AG04450 (cell line): ENCODE results near the gene MSL3B.

Experiments
- CTCF ChIA-PET: fragments of 300-600, 350-600 bp; formaldehyde crosslinking; extraction: SDS; loops from one replicate; lab custom pipeline; 2022; ENCODE audit warnings: antibody characterized with exemption, inconsistent platforms; lab: Charles Lee
- POLR2A ChIA-PET: fragments of 350-600 bp; formaldehyde crosslinking; extraction: SDS; loops from one replicate; lab custom pipeline; 2021; ENCODE audit warnings: antibody characterized with exemption, inconsistent platforms; lab: Yijun Ruan, JAX
- DNase-seq: peaks from one replicate; pipeline ENCODE4 v3.0.0-alpha.2; 2011; ENCODE audit warnings: low read depth, low spot score
- H3K27ac ChIP-seq: one replicate; pipeline ENCODE4 v1.5.1; 2012; ENCODE audit warnings: low read depth, low read length, control low read depth
- H3K27me3 ChIP-seq: one replicate; pipeline ENCODE4 v1.6.0; 2012; ENCODE audit warnings: low read length; ENCODE audit not compliant: control insufficient read depth, insufficient read depth
- H3K4me3 ChIP-seq: 2 replicates; pipeline ENCODE4 v1.5.1; 2011; ENCODE audit warnings: mild to moderate bottlenecking, low read depth, low read length, control low read depth
- H3K9me3 ChIP-seq: 2 replicates; pipeline ENCODE4 v1.5.1; 2012; ENCODE audit warnings: low read length; ENCODE audit not compliant: control insufficient read depth, insufficient read depth
- TF ChIP-seq, protein P1 (sequence below): IDR thresholded peaks from 2 replicates; pipeline ENCODE4 v1.5.1; 2011; ENCODE audit warnings: low read depth, low read length, control low read depth, inconsistent platforms

The MSL3B gene

GRCh38 chr2:233849607-233850271 is 18.4 kb downstream of the MSL3B start:
- POLR2A ChIA-PET: no interaction called here
- DNase-seq: no peak
- no peak overlapping the region for H3K4me3 ChIP-seq
- peaks cover 3% of the 10 kb centered on the region; the same call in 1 of the 2 replicates for H3K9me3 ChIP-seq
- CTCF ChIA-PET: interaction anchor here (0.7 to 1.4 kb wide), 2 partner anchors 7 to 16 kb away, joined by 3 read pairs; no protein-coding TSS in a partner anchor
- H3K27me3 ChIP-seq: no peaks in the 10 kb centered on the region
- H3K27ac ChIP-seq: no peak overlapping the region
- TF ChIP-seq, protein P1, sequence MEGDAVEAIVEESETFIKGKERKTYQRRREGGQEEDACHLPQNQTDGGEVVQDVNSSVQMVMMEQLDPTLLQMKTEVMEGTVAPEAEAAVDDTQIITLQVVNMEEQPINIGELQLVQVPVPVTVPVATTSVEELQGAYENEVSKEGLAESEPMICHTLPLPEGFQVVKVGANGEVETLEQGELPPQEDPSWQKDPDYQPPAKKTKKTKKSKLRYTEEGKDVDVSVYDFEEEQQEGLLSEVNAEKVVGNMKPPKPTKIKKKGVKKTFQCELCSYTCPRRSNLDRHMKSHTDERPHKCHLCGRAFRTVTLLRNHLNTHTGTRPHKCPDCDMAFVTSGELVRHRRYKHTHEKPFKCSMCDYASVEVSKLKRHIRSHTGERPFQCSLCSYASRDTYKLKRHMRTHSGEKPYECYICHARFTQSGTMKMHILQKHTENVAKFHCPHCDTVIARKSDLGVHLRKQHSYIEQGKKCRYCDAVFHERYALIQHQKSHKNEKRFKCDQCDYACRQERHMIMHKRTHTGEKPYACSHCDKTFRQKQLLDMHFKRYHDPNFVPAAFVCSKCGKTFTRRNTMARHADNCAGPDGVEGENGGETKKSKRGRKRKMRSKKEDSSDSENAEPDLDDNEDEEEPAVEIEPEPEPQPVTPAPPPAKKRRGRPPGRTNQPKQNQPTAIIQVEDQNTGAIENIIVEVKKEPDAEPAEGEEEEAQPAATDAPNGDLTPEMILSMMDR: no peak

GRCh38 chr2:233848276-233848675 is 19.9 kb downstream of the MSL3B start:
- TF ChIP-seq, protein P1: no peak
- DNase-seq: no peak
- POLR2A ChIA-PET: no interaction called here
- H3K27ac ChIP-seq: no peak overlapping the region
- H3K9me3 ChIP-seq: no peaks in the 10 kb centered on the region
- CTCF ChIA-PET: no interaction called here
- no peak overlapping the region for H3K4me3 ChIP-seq
- no peaks in the 10 kb centered on the region for H3K27me3 ChIP-seq

- Histone ChIP-seq H3K9me3 (no peaks in the 10 kb centered on the region), H3K27me3 (no peaks in the 10 kb centered on the region), H3K4me3 (no peak overlapping the region), H3K27ac (no peak overlapping the region)
- CTCF ChIA-PET: no interaction called here
- TF ChIP-seq, protein P1: no peak
- no peak for DNase-seq
- POLR2A ChIA-PET: no interaction called here
Measured at GRCh38 chr2:233847248-233847898, 20.8 kb downstream of the MSL3B start.

GRCh38 chr2:233846387-233847247 is 21.6 kb downstream of the MSL3B start:
- H3K9me3 ChIP-seq: no peaks in the 10 kb centered on the region
- TF ChIP-seq, protein P1: no peak
- CTCF ChIA-PET: no interaction called here
- DNase-seq: no peak
- H3K4me3 ChIP-seq: no peak overlapping the region
- POLR2A ChIA-PET: no interaction called here
- no peak overlapping the region for H3K27ac ChIP-seq
- H3K27me3 ChIP-seq: no peaks in the 10 kb centered on the region
